DOHH2 (cell line): ENCODE measurements around the gene SH3RF2.

Experiments
- H3F3A ChIP-seq: fragments of 200-600 bp; sonication (generic), shearing (Covaris generic); 2 replicates; pipeline ENCODE4 v1.6.0; 2016; ENCODE audit warnings: antibody characterized with exemption, mild to moderate bottlenecking; ENCODE audit not compliant: control insufficient read depth, insufficient read depth
- H3K27ac ChIP-seq: fragments of 200-600 bp; sonication (generic); 2 replicates; pipeline ENCODE4 v1.5.1; 2014; ENCODE audit warnings: low read depth, mild to moderate bottlenecking, low read length, moderate library complexity
- H3K27me3 ChIP-seq: fragments of 200-600 bp; sonication (generic); 2 replicates; pipeline ENCODE4 v1.6.1; 2014; ENCODE audit warnings: mild to moderate bottlenecking, low read length, mixed read lengths; ENCODE audit not compliant: control insufficient read depth
- H3K36me3 ChIP-seq: fragments of 200-600 bp; sonication (generic); 2 replicates; pipeline ENCODE4 v1.6.1; 2014; ENCODE audit warnings: mild to moderate bottlenecking, low read length, moderate library complexity, mixed read lengths; ENCODE audit not compliant: control insufficient read depth
- H3K4me1 ChIP-seq: fragments of 200-600 bp; sonication (generic); 2 replicates; pipeline ENCODE4 v1.6.1; 2014; ENCODE audit warnings: mild to moderate bottlenecking, low read length, mixed read lengths; ENCODE audit not compliant: control insufficient read depth
- H3K4me2 ChIP-seq: fragments of 200-600 bp; sonication (generic); 2 replicates; pipeline ENCODE4 v1.6.0; 2014; ENCODE audit warnings: mild to moderate bottlenecking, low read length, moderate library complexity
- H3K4me3 ChIP-seq: fragments of 200-600 bp; sonication (generic); 2 replicates; pipeline ENCODE4 v1.5.1; 2014; ENCODE audit warnings: mild to moderate bottlenecking, low read length, mixed read lengths
- H3K79me2 ChIP-seq: fragments of 200-600 bp; sonication (generic); 2 replicates; pipeline ENCODE4 v1.6.1; 2014; ENCODE audit warnings: mild to moderate bottlenecking, low read length, mixed read lengths; ENCODE audit not compliant: control insufficient read depth
- H3K9me2 ChIP-seq: fragments of 200-600 bp; sonication (generic); replicated peaks from 2 replicates; pipeline ENCODE4 v1.6.1; 2014; ENCODE audit warnings: mild to moderate bottlenecking, low read length, mixed read lengths; ENCODE audit not compliant: control insufficient read depth
- H3K9me3 ChIP-seq: fragments of 200-600 bp; sonication (generic); 2 replicates; pipeline ENCODE4 v1.6.1; 2014; ENCODE audit warnings: antibody characterized with exemption, low read length, mixed read lengths; ENCODE audit not compliant: control insufficient read depth, insufficient read depth
- H4K20me1 ChIP-seq: fragments of 200-600 bp; sonication (generic); 2 replicates; pipeline ENCODE4 v1.6.0; 2014; ENCODE audit warnings: low read depth, mild to moderate bottlenecking, antibody characterized with exemption, low read length, moderate library complexity; ENCODE audit not compliant: control insufficient read depth, insufficient read depth
- EZH2phosphoT487 ChIP-seq: fragments of 200-600 bp; sonication (generic); IDR thresholded peaks from 2 replicates; pipeline ENCODE4 v1.6.1; 2017; ENCODE audit warnings: borderline replicate concordance, mild to moderate bottlenecking, antibody characterized with exemption, low read length, moderate library complexity, mixed read lengths
- TF ChIP-seq, protein P1 (sequence below): fragments of 200-600 bp; sonication (generic); IDR thresholded peaks from one replicate; pipeline ENCODE4 v1.5.1; 2014; ENCODE audit warnings: antibody characterized with exemption, mild to moderate bottlenecking, low read depth, low read length; ENCODE audit not compliant: poor library complexity, severe bottlenecking

The SH3RF2 gene

DNA sequence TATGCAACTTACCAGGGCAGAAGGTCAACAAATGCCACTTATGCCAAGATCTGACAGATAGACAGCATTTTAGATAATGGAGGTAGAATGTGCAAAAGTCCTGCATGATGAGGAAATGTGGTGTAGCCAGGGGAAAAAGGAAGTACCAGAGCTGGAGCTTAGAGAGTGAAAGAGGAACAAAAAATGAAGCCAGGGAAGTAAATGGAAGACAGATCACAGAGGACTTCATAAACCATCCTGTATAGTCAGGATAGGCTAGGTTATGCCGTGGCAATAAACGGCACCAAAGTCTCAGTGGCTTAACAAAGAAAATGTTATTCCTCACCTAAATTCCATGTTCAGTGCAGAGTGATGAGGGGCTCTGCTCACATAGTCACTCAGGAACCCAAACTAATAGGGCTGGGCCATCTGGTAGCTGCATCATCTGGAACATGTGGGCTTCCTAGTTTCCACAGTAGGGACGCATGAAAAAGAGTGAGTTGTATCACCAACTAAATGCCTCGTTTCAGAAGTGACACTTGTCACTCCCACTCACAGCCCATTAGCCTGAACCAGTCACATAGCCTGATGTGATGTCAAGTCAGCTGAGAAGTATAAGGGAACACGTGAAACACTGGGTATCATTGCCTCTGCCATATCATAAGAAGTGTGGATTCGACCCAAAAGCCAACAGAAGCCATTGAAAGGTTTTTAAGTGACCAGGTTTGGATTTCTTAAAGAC lies 70.3 kb downstream of the SH3RF2 start:
- H4K20me1 ChIP-seq = no peaks in the 10 kb centered on the region

GRCh38 chr5:146007270-146007669 lies 70.9 kb downstream of the SH3RF2 start:
- H3K79me2 ChIP-seq = no peaks in the 10 kb centered on the region

More for the DNA sequence above, 70.3 kb downstream of the SH3RF2 start:
- Histone ChIP-seq H3K9me2 (no peaks in the 10 kb centered on the region), H3K27me3 (no peaks in the 10 kb centered on the region), H3K4me3 (no peak overlapping the region), H3F3A (no peaks in the 10 kb centered on the region), H3K4me1 (no peaks in the 10 kb centered on the region), H3K4me2 (no peak overlapping the region), H3K36me3 (no peaks in the 10 kb centered on the region), H3K27ac (no peak overlapping the region), H3K9me3 (no peaks in the 10 kb centered on the region), H3K79me2 (no peaks in the 10 kb centered on the region)
- TF ChIP-seq, protein P1, sequence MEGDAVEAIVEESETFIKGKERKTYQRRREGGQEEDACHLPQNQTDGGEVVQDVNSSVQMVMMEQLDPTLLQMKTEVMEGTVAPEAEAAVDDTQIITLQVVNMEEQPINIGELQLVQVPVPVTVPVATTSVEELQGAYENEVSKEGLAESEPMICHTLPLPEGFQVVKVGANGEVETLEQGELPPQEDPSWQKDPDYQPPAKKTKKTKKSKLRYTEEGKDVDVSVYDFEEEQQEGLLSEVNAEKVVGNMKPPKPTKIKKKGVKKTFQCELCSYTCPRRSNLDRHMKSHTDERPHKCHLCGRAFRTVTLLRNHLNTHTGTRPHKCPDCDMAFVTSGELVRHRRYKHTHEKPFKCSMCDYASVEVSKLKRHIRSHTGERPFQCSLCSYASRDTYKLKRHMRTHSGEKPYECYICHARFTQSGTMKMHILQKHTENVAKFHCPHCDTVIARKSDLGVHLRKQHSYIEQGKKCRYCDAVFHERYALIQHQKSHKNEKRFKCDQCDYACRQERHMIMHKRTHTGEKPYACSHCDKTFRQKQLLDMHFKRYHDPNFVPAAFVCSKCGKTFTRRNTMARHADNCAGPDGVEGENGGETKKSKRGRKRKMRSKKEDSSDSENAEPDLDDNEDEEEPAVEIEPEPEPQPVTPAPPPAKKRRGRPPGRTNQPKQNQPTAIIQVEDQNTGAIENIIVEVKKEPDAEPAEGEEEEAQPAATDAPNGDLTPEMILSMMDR = no peak
- no peak for TF ChIP-seq EZH2phosphoT487

GRCh38 chr5:146007989-146008388 lies 71.6 kb downstream of the SH3RF2 start:
- H3K27ac ChIP-seq = no peak overlapping the region
- no peaks in the 10 kb centered on the region for H3K9me3 ChIP-seq
- H3K36me3 ChIP-seq = no peaks in the 10 kb centered on the region
- H3K79me2 ChIP-seq = no peaks in the 10 kb centered on the region
- H3K4me1 ChIP-seq = no peaks in the 10 kb centered on the region
- no peaks in the 10 kb centered on the region for H3K27me3 ChIP-seq
- H3K9me2 ChIP-seq = no peaks in the 10 kb centered on the region
- no peak overlapping the region for H3K4me2 ChIP-seq
- no peak overlapping the region for H3K4me3 ChIP-seq
- TF ChIP-seq EZH2phosphoT487 = no peak
- TF ChIP-seq, protein P1 = no peak
- H4K20me1 ChIP-seq = no peaks in the 10 kb centered on the region
- no peaks in the 10 kb centered on the region for H3F3A ChIP-seq

More at GRCh38 chr5:146007270-146007669, 70.9 kb downstream of the SH3RF2 start:
- no peak for TF ChIP-seq EZH2phosphoT487
- TF ChIP-seq, protein P1 = no peak
- Histone ChIP-seq H3K4me2 (no peak overlapping the region), H3K4me3 (no peak overlapping the region), H3K27ac (no peak overlapping the region), H3F3A (no peaks in the 10 kb centered on the region), H3K27me3 (no peaks in the 10 kb centered on the region), H4K20me1 (no peaks in the 10 kb centered on the region), H3K9me3 (no peaks in the 10 kb centered on the region), H3K9me2 (no peaks in the 10 kb centered on the region), H3K36me3 (no peaks in the 10 kb centered on the region), H3K4me1 (no peaks in the 10 kb centered on the region)
